Fibroblast of mammary gland (primary cell): ENCODE results near the gene VPS26B.

Experiments used
- DNase-seq: peaks from one replicate; pipeline ENCODE4 v3.0.0-alpha.2; 2010; ENCODE audit warnings: low read depth
- H3K4me3 ChIP-seq: 2 replicates; pipeline ENCODE4 v1.5.1; 2011; ENCODE audit warnings: low read depth, mild to moderate bottlenecking, low read length, moderate library complexity; ENCODE audit not compliant: control insufficient read depth
- CTCF ChIP-seq: conservative IDR thresholded peaks from 2 replicates; pipeline ENCODE4 v1.5.1; 2011; ENCODE audit warnings: low read depth, low read length, inconsistent platforms; ENCODE audit not compliant: control insufficient read depth, insufficient read depth

The VPS26B gene

DNA sequence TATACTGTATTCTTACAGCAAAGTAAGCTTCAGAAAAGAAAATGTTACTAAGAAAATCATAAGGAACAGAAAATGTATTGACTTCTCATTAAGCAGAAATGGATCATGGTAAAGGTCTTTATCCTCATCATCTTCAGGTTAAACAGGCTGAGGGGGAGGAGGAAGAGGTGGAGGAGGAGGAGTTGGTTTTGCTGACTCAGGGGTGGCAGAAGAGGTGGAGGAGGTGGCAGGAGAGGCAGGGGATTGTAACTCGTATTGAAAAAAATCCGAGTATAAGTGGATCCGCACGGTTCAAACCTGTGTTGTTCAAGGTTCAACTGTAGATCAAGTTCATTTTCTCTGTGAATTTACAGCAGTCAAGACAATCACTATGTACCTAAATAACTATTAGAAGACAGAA, 64.7 kb downstream of the VPS26B start:
- no peak for TF ChIP-seq CTCF

GRCh38 chr11:134289789-134290188, 65.3 kb downstream of the VPS26B start:
- no peak overlapping the region for H3K4me3 ChIP-seq
- DNase-seq: no peak
- TF ChIP-seq CTCF: no peak

More for the DNA sequence above, 64.7 kb downstream of the VPS26B start:
- no peak for DNase-seq
- H3K4me3 ChIP-seq: no peak overlapping the region

- no peak for DNase-seq
- no peak overlapping the region for H3K4me3 ChIP-seq
- TF ChIP-seq CTCF: no peak
Measured at GRCh38 chr11:134290646-134291045, 66.2 kb downstream of the VPS26B start.

DNA sequence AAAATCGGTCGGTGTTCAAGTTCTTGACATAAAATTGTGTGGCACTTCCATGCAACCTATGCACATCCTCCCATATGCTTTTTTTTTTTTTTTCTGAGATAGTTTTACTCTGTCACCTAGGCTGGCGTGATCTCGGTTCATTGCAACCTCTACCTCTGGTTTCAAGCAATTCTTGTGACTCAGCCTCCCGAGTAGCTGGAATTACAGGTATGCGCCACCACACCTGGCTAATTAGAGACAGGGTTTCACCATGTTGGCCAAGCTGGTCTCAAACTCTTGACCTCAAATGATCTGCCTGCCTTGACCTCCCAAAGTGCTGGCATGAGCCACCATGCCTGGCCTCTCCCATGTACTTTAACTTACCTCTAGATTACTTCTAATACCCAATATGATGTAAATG, 66.7 kb downstream of the VPS26B start:
- no peak overlapping the region for H3K4me3 ChIP-seq
- TF ChIP-seq CTCF: no peak
- no peak for DNase-seq

GRCh38 chr11:134292661-134293060, 68.2 kb downstream of the VPS26B start:
- no peak for DNase-seq
- no peak for TF ChIP-seq CTCF
- H3K4me3 ChIP-seq: no peak overlapping the region

DNA sequence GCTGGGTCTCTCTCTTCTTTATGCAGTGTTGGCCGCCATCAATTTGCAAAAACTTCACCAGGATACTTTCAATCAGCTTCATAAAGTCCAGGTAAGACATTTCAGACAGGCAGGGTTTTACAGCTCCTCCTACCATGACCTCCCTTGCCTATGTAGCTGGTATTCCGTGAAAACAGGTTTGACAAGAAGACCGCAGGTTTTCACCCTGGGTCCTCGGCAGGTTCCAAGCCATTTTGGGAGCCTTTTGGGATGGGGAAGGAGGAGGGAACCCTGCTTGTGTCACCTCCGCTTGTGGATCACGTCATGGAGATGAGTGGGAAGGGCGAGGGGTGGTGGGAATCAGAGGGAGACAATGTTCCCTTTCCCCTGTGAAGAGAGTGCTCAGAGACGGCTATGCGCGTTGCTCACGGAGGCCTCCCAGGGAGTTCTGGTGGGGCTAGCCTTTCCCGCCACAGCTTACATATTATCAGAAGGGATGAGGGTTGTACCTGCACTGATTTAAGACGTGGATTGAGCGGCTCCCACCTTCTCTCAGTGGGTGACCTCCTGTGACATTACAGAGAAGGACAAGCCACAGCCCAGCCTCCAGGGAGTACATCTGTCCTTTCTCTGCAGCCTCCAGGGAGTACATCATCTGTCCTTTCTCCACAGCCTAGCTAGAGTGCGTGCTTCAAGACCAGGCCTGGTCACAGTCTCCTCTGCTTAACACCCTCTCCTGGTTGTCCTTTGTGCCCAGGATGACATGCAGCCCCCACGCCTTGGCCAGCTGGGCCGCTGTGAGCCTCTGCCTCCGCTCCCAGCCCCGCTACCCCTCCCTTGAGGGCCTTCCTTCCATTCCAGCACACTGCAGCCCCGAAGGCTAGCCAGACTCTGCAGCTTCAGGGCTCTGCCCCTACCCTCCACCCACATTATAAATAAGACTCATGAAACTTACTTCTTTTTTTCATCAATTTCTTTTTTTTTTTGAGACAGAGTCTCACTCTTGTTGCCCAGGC, 68.9 kb downstream of the VPS26B start:
- TF ChIP-seq CTCF: no peak
- no peak for DNase-seq

GRCh38 chr11:134294664-134295063, 70.2 kb downstream of the VPS26B start:
- no peak for TF ChIP-seq CTCF
- H3K4me3 ChIP-seq: no peak overlapping the region
- no peak for DNase-seq

More for the DNA sequence above, 68.9 kb downstream of the VPS26B start:
- no peak overlapping the region for H3K4me3 ChIP-seq
